Progenitor cell of endocrine pancreas (in vitro differentiated cells): ENCODE measurements around the gene ANKRD33. TPM values are rescaled to one million over a fixed set of nuclear protein-coding genes. Genes with fewer than 3 reads are reported as not detected.

ENCODE experiments used
- DNase-seq: peaks from one replicate; pipeline ENCODE4 v3.0.0; 2021; ENCODE audit warnings: low spot score; ENCODE audit not compliant: unreplicated experiment
- H3K27ac Mint-ChIP-seq: 2 replicates; pipeline ENCODE4 v1.8.0; 2021; ENCODE audit warnings: mild to moderate bottlenecking, moderate library complexity, mixed read lengths
- H3K27me3 Mint-ChIP-seq: 2 replicates; pipeline ENCODE4 v1.8.0; 2021; ENCODE audit warnings: mixed read lengths
- H3K36me3 Mint-ChIP-seq: 2 replicates; pipeline ENCODE4 v1.8.0; 2022; ENCODE audit warnings: mixed read lengths; ENCODE audit not compliant: insufficient read depth
- H3K4me1 Mint-ChIP-seq: 2 replicates; pipeline ENCODE4 v1.8.0; 2021; ENCODE audit warnings: low read depth, mixed read lengths
- H3K4me3 Mint-ChIP-seq: 2 replicates; pipeline ENCODE4 v1.8.0; 2021; ENCODE audit warnings: low read depth, mild to moderate bottlenecking, moderate library complexity, mixed read lengths
- H3K9me3 Mint-ChIP-seq: 2 replicates; pipeline ENCODE4 v1.8.0; 2021; ENCODE audit warnings: low read depth, mixed read lengths
- total RNA-seq: library from RNA; stranded (reverse); gene quantifications from 2 replicates; pipeline ENCODE4 v1.2.1, GENCODE V29; 2021
- TF ChIP-seq, protein P1 (sequence below): fragments of 200-600 bp; sonication (generic); IDR thresholded peaks from one replicate; pipeline ENCODE4 v1.5.0; 2021; ENCODE audit warnings: antibody characterized with exemption, mild to moderate bottlenecking; ENCODE audit not compliant: unreplicated experiment

ANKRD33 gene
- total RNA-seq, 1 donor from 2014 or later, result 0.14 TPM

DNA sequence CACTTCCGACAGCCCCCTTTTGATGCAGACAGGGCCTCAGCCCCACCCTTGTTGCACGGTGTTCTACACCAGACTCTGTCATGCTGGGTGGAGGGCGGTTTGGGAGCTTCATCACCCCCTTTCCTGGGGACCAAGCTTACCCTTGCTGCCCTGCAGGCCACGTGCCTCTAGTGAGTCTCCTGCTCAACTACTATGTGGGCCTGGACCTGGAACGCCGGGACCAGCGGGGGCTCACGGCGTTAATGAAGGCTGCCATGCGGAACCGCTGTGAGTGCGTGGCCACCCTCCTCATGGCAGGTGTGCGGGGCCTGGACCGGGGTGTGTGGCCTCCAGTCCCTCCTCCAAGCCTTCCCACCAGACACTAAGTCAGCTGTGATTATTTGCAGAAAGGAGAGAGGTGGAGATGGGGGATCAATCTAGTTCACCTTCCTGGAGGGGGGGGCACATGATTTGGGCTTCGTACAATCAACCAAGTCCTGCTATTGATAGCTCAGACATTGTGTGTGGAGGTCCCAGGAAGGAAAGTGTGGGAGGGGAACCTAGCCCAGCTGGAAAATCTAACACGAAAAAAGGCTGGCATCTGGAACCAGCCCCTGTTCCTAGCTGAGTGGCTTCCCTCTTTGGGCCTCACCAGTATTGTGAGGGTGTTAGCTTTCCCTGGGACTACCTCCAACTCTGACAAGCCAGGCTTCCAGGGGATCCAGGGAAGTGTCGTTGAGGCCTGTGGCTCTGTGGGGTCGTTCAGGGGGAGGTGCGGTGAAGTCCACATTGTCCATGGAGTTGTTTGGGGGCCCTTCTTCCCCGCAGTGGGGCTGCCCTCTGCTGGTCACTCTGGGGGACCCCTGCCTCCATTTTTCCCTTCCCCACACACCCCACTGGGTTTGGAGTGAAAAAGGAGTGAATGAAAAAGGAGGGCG lies 1.6 kb downstream of the ANKRD33 start:
- no peaks in the 10 kb centered on the region for H3K36me3 Mint-ChIP-seq
- H3K4me3 Mint-ChIP-seq, result no peak overlapping the region
- H3K4me1 Mint-ChIP-seq, result peaks cover 7% of the 10 kb centered on the region
- H3K27me3 Mint-ChIP-seq, result peaks cover 17% of the 10 kb centered on the region
- DNase-seq, result no peak
- TF ChIP-seq, protein P1, sequence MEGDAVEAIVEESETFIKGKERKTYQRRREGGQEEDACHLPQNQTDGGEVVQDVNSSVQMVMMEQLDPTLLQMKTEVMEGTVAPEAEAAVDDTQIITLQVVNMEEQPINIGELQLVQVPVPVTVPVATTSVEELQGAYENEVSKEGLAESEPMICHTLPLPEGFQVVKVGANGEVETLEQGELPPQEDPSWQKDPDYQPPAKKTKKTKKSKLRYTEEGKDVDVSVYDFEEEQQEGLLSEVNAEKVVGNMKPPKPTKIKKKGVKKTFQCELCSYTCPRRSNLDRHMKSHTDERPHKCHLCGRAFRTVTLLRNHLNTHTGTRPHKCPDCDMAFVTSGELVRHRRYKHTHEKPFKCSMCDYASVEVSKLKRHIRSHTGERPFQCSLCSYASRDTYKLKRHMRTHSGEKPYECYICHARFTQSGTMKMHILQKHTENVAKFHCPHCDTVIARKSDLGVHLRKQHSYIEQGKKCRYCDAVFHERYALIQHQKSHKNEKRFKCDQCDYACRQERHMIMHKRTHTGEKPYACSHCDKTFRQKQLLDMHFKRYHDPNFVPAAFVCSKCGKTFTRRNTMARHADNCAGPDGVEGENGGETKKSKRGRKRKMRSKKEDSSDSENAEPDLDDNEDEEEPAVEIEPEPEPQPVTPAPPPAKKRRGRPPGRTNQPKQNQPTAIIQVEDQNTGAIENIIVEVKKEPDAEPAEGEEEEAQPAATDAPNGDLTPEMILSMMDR, result peak; percentile 22
- H3K27ac Mint-ChIP-seq, result no peak overlapping the region
- peaks cover 6% of the 10 kb centered on the region for H3K9me3 Mint-ChIP-seq

GRCh38 chr12:51890133-51890464 lies 2.2 kb downstream of the ANKRD33 start:
- Mint-ChIP-seq H3K36me3 (no peaks in the 10 kb centered on the region), H3K27ac (no peak overlapping the region), H3K4me3 (no peak overlapping the region), H3K9me3 (peaks cover 1% of the 10 kb centered on the region), H3K27me3 (peaks cover 21% of the 10 kb centered on the region), H3K4me1 (peaks cover 7% of the 10 kb centered on the region)
- TF ChIP-seq, protein P1, result no peak
- no peak for DNase-seq

- no peak overlapping the region for H3K27ac Mint-ChIP-seq
- TF ChIP-seq, protein P1, result no peak
- peaks cover 21% of the 10 kb centered on the region for H3K27me3 Mint-ChIP-seq
- H3K9me3 Mint-ChIP-seq, result no peaks in the 10 kb centered on the region
- no peak for DNase-seq
- peaks cover 7% of the 10 kb centered on the region for H3K4me1 Mint-ChIP-seq
- H3K4me3 Mint-ChIP-seq, result no peak overlapping the region
- H3K36me3 Mint-ChIP-seq, result no peaks in the 10 kb centered on the region
These were observed 2.7 kb downstream of the ANKRD33 start for GRCh38 chr12:51890511-51891171.

- Mint-ChIP-seq H3K27ac (no peak overlapping the region), H3K9me3 (no peaks in the 10 kb centered on the region), H3K27me3 (peaks cover 24% of the 10 kb centered on the region), H3K4me1 (peaks cover 7% of the 10 kb centered on the region), H3K4me3 (no peak overlapping the region), H3K36me3 (no peaks in the 10 kb centered on the region)
- TF ChIP-seq, protein P1, result peak; percentile 49
- no peak for DNase-seq
These were observed 3.9 kb downstream of the ANKRD33 start for GRCh38 chr12:51891843-51892242.

GRCh38 chr12:51893786-51894185 lies 5.9 kb downstream of the ANKRD33 start:
- H3K27me3 Mint-ChIP-seq, result peaks cover 19% of the 10 kb centered on the region
- no peaks in the 10 kb centered on the region for H3K36me3 Mint-ChIP-seq
- peaks cover 7% of the 10 kb centered on the region for H3K4me1 Mint-ChIP-seq
- H3K9me3 Mint-ChIP-seq, result no peaks in the 10 kb centered on the region
- no peak overlapping the region for H3K4me3 Mint-ChIP-seq
- no peak for DNase-seq
- H3K27ac Mint-ChIP-seq, result no peak overlapping the region
- TF ChIP-seq, protein P1, result no peak
